IMR-90 (cell line): ENCODE results near the gene VPS11.

Experiments used
- BHLHE40 ChIP-seq: fragments of 150-350 bp; IDR thresholded peaks from 2 replicates; pipeline ENCODE4 v1.6.1; 2016; ENCODE audit warnings: mild to moderate bottlenecking, low read depth, low read length
- SMC3 ChIP-seq: fragments of 150-350 bp; IDR thresholded peaks from 2 replicates; pipeline ENCODE4 v1.6.1; 2016; ENCODE audit warnings: low read depth, mild to moderate bottlenecking, antibody characterized with exemption, low read length, moderate library complexity
- TF ChIP-seq, protein P1 (sequence below): conservative IDR thresholded peaks from 2 replicates; pipeline ENCODE4 v1.5.1; 2012; ENCODE audit warnings: mild to moderate bottlenecking, low read depth, low read length, improper control_type of control experiment

DNA sequence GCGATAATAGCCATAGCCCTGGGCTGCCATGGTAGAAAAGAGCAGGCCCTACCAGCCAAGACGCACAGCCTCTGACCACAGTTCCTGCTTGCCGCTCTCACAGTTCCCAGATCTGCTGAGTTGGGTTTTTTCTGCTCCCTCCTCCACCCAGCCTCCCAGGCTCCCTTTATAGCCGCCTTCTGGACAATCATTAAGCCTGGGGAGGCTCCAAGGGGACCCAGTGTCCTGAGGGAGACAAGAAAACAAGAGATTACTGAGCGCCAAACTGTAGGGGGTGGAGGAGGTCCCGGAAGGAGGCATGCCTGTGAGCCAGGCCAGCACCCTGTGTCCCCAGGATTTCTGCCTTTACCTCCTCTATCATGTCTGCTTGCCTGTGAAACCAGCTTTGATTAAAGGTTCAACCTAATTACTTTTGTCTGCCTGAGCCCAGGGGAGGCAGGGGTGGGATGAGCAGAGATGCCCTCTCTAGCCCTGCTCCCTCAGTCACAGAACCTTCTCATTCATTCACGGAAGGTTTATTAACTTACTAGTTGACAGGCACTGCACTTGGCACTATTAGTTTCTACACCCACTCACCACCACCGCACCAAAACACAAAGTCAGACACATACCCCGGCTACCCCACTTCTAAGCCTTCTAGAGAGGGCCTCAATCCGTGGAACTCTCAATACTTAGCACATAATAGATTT lies 38.1 kb upstream of the VPS11 start:
- TF ChIP-seq, protein P1, sequence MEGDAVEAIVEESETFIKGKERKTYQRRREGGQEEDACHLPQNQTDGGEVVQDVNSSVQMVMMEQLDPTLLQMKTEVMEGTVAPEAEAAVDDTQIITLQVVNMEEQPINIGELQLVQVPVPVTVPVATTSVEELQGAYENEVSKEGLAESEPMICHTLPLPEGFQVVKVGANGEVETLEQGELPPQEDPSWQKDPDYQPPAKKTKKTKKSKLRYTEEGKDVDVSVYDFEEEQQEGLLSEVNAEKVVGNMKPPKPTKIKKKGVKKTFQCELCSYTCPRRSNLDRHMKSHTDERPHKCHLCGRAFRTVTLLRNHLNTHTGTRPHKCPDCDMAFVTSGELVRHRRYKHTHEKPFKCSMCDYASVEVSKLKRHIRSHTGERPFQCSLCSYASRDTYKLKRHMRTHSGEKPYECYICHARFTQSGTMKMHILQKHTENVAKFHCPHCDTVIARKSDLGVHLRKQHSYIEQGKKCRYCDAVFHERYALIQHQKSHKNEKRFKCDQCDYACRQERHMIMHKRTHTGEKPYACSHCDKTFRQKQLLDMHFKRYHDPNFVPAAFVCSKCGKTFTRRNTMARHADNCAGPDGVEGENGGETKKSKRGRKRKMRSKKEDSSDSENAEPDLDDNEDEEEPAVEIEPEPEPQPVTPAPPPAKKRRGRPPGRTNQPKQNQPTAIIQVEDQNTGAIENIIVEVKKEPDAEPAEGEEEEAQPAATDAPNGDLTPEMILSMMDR, result no peak
- TF ChIP-seq SMC3, result no peak
- TF ChIP-seq BHLHE40, result no peak
